ENCODE results near the gene CEP85L.

CEP85L gene

GRCh38 chr6:118597636-118598035 is 53.8 kb downstream of the CEP85L start:
- no peak for TF ChIP-seq CTCF (IDR thresholded peaks at IDR 0.05; ENCODE audit: low read depth, low read length, missing control alignments)
- in situ Hi-C loops (cut with HindIII; ENCODE audit: low sequenced_read_pairs): no loop called here
- H3K4me3 ChIP-seq (ENCODE audit: low read depth, low read length): no peak overlapping the region
- DNase-seq (ENCODE audit: low read depth): no peak

- in situ Hi-C loops (cut with HindIII; ENCODE audit: low sequenced_read_pairs): no loop called here
- no peak for TF ChIP-seq CTCF (IDR thresholded peaks at IDR 0.05; ENCODE audit: low read depth, low read length, missing control alignments)
- no peak overlapping the region for H3K4me3 ChIP-seq (ENCODE audit: low read depth, low read length)
- no peak for DNase-seq (ENCODE audit: low read depth)
Observed at GRCh38 chr6:118596774-118597320, 54.5 kb downstream of the CEP85L start.

- TF ChIP-seq CTCF (IDR thresholded peaks at IDR 0.05; ENCODE audit: low read depth, low read length, missing control alignments): no peak
- H3K4me3 ChIP-seq (ENCODE audit: low read depth, low read length): no peak overlapping the region
- in situ Hi-C loops (cut with HindIII; ENCODE audit: low sequenced_read_pairs): no loop called here
- DNase-seq (ENCODE audit: low read depth): no peak
Observed at GRCh38 chr6:118594877-118595276, 56.5 kb downstream of the CEP85L start.

GRCh38 chr6:118591897-118592296 is 59.5 kb downstream of the CEP85L start:
- no peak for TF ChIP-seq CTCF (IDR thresholded peaks at IDR 0.05; ENCODE audit: low read depth, low read length, missing control alignments)
- no peak for DNase-seq (ENCODE audit: low read depth)
- no peak overlapping the region for H3K4me3 ChIP-seq (ENCODE audit: low read depth, low read length)
- in situ Hi-C loops (cut with HindIII; ENCODE audit: low sequenced_read_pairs): no loop called here

GRCh38 chr6:118589649-118590365 is 61.6 kb downstream of the CEP85L start:
- TF ChIP-seq CTCF (IDR thresholded peaks at IDR 0.05; ENCODE audit: low read depth, low read length, missing control alignments): no peak
- no peak for DNase-seq (ENCODE audit: low read depth)
- in situ Hi-C loops (cut with HindIII; ENCODE audit: low sequenced_read_pairs): no loop called here
- H3K4me3 ChIP-seq (ENCODE audit: low read depth, low read length): no peak overlapping the region

- in situ Hi-C loops (cut with HindIII; ENCODE audit: low sequenced_read_pairs): no loop called here
- TF ChIP-seq CTCF (IDR thresholded peaks at IDR 0.05; ENCODE audit: low read depth, low read length, missing control alignments): no peak
- no peak for DNase-seq (ENCODE audit: low read depth)
- no peak overlapping the region for H3K4me3 ChIP-seq (ENCODE audit: low read depth, low read length)
Observed at GRCh38 chr6:118589186-118589585, 62.2 kb downstream of the CEP85L start.

Data from astrocyte of the cerebellum (primary cell).